ENCODE data around the gene DLST.

Gene DLST

DNA sequence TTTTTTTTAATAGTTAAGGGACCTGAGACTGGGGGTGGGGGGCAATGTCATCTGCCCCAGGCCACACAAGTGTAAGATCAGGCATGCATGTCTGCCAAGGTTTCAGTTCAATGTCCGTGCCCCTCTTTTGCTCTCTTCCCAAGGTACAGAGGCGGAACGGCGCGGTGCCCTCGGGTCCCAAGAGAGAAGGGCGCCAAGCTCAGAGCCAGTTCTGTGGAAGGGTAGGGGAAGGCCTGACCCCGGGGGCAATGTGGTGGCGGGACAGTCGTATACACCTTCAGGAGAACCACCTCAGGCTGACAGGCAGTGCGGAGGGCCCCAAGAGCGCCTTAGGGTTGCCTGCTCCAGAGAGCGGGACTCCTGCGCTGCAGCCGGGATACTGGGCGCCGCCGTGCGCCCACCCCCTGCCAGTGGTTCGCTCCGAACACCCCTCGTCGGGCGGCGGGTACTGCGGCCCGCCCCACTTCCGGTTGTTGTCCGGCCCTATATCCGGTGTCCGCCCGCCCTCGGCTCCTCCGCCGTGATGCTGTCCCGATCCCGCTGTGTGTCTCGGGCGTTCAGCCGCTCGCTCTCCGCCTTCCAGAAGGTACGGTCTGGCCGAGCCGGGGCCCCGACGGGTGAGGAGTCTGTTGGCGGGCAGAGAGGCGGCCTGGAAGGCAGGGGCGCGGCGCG, at the start of gene DLST:
DLST (plus strand) TSS at position 486 of the 672 bp plus-strand sequence; CDS start at position 524, 38 bp downstream.
- peaks cover 49% of the 10 kb centered on the region for H3K36me3 Mint-ChIP-seq (ENCODE audit: low read depth)

DNA sequence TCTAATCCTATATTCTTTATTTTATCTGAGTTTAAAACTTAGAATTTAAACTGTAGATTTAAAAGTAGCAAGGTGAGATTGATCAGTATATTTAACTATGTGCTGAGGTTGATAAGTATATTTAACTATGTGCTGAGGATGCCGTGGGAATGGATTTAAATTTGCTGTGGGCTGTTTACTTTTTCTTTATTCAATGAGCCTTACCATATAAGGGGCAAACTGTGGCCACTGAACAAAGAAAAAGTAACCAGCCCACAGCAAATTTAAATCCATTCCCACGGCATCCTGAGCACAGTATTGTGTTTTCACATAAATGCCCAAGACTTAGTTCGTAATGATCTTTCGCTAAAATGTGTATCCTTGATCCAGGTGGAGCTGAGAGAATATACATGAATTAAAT, 48.9 kb upstream of the DLST start:
- Mint-ChIP-seq H3K4me1 (ENCODE audit: low read depth) (peaks cover 15% of the 10 kb centered on the region), H3K4me3 (no peak overlapping the region), H3K27me3 (no peaks in the 10 kb centered on the region), H3K9me3 (no peaks in the 10 kb centered on the region), H3K36me3 (ENCODE audit: low read depth) (peaks cover 52% of the 10 kb centered on the region), H3K27ac (no peak overlapping the region)
- intact Hi-C loops (cut with micrococcal nuclease) = no loop called here

More for the DNA sequence above, at the start of gene DLST:
- intact Hi-C loops (cut with micrococcal nuclease) = no loop called here
- peak within 1 kb of the TSS; percentile 92 for H3K4me3 Mint-ChIP-seq
- H3K9me3 Mint-ChIP-seq = no peaks in the 10 kb centered on the region
- H3K4me1 Mint-ChIP-seq (ENCODE audit: low read depth) = peaks cover 49% of the 10 kb centered on the region
- H3K27me3 Mint-ChIP-seq = no peaks in the 10 kb centered on the region
- peak within 1 kb of the TSS; percentile 91 for H3K27ac Mint-ChIP-seq

DNA sequence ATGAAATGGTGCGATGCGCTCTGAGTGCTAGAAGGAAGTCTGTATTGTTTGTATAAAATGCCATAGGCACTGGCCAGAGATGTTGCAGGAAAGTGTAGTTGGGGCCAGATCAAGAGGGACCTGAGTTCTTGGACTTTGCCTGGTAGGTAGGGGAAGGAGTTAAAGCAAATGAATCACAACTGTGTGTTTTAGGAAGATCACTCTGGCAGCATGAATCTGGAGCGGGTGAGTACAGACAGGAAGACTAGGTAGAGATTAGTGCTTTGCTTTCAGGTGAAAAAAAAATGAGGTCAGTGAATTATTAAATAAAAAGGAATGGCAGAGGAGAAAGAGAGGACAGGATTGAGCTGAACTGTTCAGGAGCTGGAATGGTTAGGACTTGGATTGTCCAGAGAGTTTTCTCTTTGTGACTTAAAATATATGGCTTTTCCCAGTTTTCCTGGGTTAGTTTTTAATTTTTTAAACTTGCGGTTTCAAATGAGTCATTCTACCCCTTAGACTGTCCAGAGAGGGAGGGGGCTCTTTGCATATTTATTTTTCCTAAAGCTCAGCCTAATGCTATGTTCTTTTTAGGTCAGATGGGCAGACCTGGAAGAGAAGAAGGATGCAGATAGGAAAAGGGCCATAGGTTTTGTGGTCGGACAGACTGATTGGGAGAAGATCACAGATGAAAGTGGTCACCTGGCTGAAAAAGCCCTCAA, 46.9 kb upstream of the DLST start:
- peaks cover 5% of the 10 kb centered on the region for H3K4me1 Mint-ChIP-seq (ENCODE audit: low read depth)
- intact Hi-C loops (cut with micrococcal nuclease) = no loop called here
- H3K27ac Mint-ChIP-seq = no peak overlapping the region

DNA sequence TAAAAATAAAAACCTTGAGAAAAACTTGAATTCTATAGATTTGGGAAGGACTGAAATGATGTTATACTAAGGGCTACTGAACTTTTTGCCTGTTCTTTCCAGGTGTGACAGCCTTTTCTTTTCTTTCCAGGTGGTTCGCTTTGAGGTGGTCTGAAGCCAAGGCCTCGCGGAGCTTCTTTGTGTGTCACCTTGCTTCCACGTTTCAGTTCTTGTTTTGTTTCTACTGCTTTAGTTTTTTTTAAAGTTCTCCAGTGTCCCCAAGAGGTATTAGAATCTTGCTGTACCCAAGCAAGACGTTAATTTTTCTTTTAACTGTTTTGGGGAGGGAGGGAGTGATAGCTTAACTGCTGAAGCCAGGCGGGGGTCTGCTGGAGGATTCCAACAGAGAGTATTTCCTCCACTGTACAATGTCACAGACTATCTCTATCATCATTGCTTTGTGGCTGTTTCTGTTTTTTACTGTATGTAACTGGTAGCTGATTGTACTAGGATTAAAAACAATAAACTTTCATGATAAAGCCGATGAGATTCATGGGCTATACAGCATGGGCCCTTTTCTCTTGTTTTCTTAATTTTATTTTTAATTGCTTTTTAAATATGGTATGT, 46.0 kb upstream of the DLST start:
- Mint-ChIP-seq H3K9me3 (no peaks in the 10 kb centered on the region), H3K4me1 (ENCODE audit: low read depth) (peaks cover 5% of the 10 kb centered on the region)
- intact Hi-C loops (cut with micrococcal nuclease) = no loop called here

More for the DNA sequence above, 46.9 kb upstream of the DLST start:
- Mint-ChIP-seq H3K36me3 (ENCODE audit: low read depth) (peaks cover 40% of the 10 kb centered on the region), H3K4me3 (no peak overlapping the region), H3K9me3 (no peaks in the 10 kb centered on the region), H3K27me3 (no peaks in the 10 kb centered on the region)

DNA sequence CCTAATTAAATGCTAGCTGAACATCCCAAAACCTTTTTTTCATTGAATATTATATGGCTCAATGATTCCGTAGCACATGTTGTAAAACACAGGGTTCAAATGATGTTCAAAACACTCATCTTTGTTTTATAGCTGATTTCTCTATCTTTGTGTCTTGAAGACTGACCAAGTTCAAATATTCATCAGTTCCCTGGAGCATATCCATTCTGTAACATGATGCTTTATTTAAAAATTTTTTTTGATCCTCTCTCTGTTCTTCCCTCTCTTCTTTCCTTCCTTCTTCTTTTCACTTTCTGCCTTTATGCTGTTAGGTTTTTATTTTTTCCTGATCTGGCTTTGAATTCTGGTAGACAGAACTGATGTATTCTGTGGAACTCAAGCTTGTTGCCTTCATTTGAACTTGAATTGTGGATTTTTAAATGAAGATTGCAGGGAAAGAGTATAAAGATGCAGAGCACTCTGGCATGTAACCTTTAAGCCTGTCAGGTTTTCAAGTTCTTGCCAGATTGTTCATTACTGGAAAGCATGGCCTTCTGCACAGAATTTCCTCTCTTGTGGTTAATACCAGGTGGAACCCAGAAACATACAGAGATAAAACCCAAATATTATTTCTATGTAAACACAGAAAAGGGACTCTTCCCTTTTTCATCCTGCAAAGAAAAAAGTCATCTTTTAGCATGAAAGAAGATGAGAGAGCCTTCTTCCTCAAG, 45.3 kb upstream of the DLST start:
- H3K4me3 Mint-ChIP-seq = no peak overlapping the region
- H3K27me3 Mint-ChIP-seq = no peaks in the 10 kb centered on the region
- H3K4me1 Mint-ChIP-seq (ENCODE audit: low read depth) = peaks cover 11% of the 10 kb centered on the region
- peaks cover 35% of the 10 kb centered on the region for H3K36me3 Mint-ChIP-seq (ENCODE audit: low read depth)
- H3K9me3 Mint-ChIP-seq = no peaks in the 10 kb centered on the region
- no peak overlapping the region for H3K27ac Mint-ChIP-seq
- intact Hi-C loops (cut with micrococcal nuclease) = no loop called here

More for the DNA sequence above, 46.0 kb upstream of the DLST start:
- Mint-ChIP-seq H3K27me3 (no peaks in the 10 kb centered on the region), H3K4me3 (no peak overlapping the region), H3K36me3 (ENCODE audit: low read depth) (peaks cover 40% of the 10 kb centered on the region), H3K27ac (no peak overlapping the region)

DNA sequence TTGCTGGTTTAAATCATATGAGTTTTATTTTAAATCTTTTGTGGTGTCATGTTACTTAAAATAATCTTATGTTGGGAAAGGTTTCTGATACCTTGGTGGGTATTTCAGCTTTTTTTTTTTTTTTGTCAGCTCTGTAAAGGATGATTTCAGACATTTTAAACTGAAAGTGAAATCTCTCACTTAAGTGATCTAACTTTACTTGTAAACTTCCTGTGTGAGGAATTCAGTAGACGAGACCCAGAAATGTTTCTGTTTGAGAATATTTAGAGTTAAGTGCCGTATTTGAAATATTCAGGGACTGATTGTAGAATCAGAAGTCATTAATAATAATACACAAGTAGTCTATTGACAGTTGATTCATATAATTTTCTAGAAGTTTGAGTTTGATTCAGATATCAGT, 43.5 kb upstream of the DLST start:
- Mint-ChIP-seq H3K27ac (no peak overlapping the region), H3K9me3 (no peaks in the 10 kb centered on the region), H3K27me3 (no peaks in the 10 kb centered on the region), H3K4me3 (no peak overlapping the region), H3K4me1 (ENCODE audit: low read depth) (peaks cover 16% of the 10 kb centered on the region), H3K36me3 (ENCODE audit: low read depth) (peaks cover 35% of the 10 kb centered on the region)
- intact Hi-C loops (cut with micrococcal nuclease) = no loop called here

DNA sequence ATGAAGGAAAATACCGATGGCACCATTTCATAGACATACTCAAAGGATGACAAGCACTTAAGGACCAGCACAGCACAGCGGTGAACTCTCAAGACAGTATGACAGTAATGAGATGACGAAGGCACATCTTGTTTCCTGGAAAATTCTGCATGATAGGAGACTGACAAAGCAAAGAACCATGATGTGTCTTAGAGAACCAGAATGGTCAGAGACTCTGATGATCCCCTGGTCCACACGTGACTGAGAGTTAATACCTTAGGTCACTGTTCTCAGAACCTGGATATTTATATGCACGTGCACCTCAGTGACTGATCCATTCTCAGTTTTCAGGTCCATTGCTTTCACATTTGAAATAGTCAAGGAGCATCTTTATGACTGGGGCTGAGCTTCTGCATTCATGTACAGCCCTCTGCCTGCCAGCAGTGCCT, 41.1 kb upstream of the DLST start:
- Mint-ChIP-seq H3K27me3 (no peaks in the 10 kb centered on the region), H3K36me3 (ENCODE audit: low read depth) (peaks cover 21% of the 10 kb centered on the region), H3K4me3 (no peak overlapping the region), H3K27ac (no peak overlapping the region), H3K9me3 (no peaks in the 10 kb centered on the region), H3K4me1 (ENCODE audit: low read depth) (peaks cover 16% of the 10 kb centered on the region)
- intact Hi-C loops (cut with micrococcal nuclease) = no loop called here

DNA sequence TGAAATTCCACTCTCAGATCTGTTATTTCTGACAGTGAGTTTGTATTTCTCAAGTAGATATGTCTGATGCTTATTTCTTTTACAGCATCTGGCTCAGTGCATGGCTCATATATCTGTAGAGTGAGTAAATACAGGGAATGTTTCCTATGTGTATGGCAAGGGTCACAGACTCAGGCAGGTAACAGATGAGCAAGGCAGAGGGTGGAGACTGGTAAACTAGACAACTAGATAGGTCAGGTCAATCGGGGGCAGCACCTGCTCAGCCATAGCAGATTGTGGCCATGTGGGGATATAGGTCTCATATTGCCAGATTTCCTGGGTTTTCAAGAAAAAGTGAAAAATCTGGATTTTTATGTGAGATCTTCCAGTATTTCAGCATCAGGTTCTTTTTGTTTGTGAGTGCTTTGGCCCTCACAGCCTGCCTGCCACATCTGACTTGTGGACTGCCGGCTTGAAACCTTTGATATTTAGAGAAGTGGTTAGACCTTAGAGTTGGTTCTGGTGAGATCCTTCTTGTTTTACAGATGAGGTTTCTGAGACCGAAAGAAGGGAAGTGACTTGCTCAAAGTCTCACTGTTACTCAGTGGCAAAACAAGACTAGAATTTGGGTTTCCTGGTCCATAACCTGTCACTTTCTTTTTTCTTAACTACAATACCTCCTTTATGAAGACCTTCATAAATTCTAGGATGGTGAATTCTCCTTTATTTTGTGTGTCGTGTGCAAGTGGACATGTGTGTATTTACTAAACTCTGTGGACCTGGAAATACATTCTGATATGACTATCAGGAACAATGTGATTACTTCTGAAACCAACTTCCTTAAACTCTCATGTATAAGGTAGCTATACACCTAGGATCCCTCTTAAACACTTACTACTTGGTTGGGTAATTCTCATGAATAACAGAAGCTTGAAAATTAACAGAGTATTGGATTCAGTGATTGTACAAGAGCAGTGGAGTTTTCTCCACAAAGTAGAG, 40.2 kb upstream of the DLST start:
- no peaks in the 10 kb centered on the region for H3K9me3 Mint-ChIP-seq
- H3K4me3 Mint-ChIP-seq = peak overlapping the region; percentile 17
- peaks cover 12% of the 10 kb centered on the region for H3K4me1 Mint-ChIP-seq (ENCODE audit: low read depth)
- intact Hi-C loops (cut with micrococcal nuclease) = no loop called here
- H3K27me3 Mint-ChIP-seq = no peaks in the 10 kb centered on the region
- peaks cover 13% of the 10 kb centered on the region for H3K36me3 Mint-ChIP-seq (ENCODE audit: low read depth)
- H3K27ac Mint-ChIP-seq = peak overlapping the region; percentile 52

DNA sequence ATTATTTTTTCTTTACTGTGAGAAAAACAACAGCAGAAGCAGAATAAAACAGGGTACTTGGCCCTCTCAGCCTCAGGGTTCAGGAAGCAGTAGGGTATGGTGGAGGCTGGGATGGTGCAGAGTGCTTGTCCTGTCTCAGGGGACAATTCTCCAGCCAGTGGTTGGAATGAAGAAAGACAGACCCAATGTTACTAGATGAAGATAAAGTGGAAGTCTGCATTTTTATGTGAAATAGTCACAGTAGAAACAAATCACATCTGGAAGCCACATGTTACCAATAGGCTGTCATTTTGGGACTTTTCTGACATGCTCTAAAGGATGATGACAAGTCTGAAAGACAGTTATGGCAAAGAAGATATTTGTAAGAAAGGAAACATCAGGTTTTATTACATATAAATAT, 38.1 kb upstream of the DLST start:
- Mint-ChIP-seq H3K27me3 (no peaks in the 10 kb centered on the region), H3K4me3 (no peak overlapping the region), H3K9me3 (no peaks in the 10 kb centered on the region), H3K4me1 (ENCODE audit: low read depth) (peaks cover 11% of the 10 kb centered on the region), H3K36me3 (ENCODE audit: low read depth) (peaks cover 11% of the 10 kb centered on the region), H3K27ac (no peak overlapping the region)
- intact Hi-C loops (cut with micrococcal nuclease) = no loop called here

DNA sequence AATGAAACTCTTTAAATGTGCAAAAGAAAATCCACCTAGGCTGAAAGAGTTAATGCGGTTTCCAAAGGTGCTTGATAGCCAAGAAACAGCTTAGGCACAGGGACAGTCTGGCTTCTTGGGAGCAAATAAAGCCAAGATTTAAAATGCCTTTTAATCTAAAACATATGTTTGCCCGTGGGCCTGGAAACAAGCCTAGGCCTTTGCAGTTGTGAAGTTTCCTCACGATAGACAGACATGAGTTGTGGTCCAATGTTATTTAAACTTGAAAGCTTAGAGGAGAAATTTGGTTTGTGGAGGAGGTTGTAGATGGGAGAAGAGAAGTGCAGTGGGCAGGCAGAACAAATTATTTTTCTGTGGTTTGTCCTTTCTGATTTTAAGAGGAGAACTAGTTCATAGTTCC, 35.5 kb upstream of the DLST start:
- Mint-ChIP-seq H3K9me3 (no peaks in the 10 kb centered on the region), H3K4me3 (no peak overlapping the region), H3K36me3 (ENCODE audit: low read depth) (no peaks in the 10 kb centered on the region), H3K4me1 (ENCODE audit: low read depth) (peaks cover 8% of the 10 kb centered on the region), H3K27me3 (peaks cover 2% of the 10 kb centered on the region), H3K27ac (no peak overlapping the region)
- intact Hi-C loops (cut with micrococcal nuclease) = no loop called here

DNA sequence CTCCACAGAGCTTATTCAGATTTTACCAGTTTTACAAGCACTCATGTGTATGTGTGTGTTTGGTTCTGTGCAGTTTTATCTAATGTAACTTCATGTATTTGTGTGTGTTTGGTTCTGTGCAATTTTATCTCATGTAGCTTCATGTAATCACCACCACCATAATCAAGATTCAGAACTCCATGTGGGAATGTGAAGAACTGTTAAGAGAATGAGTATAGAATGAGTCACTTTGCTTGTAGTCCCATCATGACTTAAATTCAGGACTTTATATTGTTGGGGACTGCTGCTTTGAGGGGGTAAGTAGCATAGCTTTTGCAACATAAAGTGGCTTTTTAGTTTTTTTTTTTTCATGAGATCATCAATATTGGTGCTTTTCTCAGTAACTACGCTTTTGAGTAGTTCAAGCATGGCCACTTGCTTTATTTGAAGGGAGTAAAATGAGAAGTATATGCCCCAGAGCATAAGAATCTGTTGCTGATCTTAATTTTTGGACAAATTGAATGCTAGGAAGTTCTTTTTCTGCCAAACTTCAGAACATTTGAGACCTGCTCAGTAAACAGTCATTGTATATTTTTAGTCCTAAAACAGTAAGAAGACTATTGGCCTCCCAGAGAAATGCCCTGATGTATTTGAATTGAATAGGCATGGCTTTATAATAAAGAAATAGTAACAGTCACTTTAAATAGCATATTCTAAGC, 34.6 kb upstream of the DLST start:
- Mint-ChIP-seq H3K4me3 (no peak overlapping the region), H3K27me3 (peaks cover 2% of the 10 kb centered on the region), H3K9me3 (no peaks in the 10 kb centered on the region), H3K4me1 (ENCODE audit: low read depth) (no peaks in the 10 kb centered on the region), H3K36me3 (ENCODE audit: low read depth) (no peaks in the 10 kb centered on the region), H3K27ac (no peak overlapping the region)
- intact Hi-C loops (cut with micrococcal nuclease) = no loop called here

DNA sequence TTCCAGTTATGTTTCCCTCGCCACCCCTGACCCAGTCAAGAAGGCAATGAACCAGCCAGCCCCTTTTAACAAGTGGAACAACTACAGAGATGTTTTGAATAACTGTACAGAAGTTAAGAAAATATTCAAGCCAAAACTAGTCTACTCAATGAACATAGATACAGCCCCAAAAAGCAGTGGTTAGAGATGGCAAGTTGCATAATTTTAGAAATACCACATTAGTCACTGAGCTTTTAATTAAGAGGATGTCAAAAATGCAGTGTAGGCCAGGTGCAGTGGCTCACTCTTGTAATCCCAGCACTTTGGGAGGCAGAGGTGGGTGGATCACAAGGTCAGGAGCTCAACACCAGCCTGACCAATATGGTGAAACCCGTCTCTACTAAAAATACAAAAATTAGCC, 32.9 kb upstream of the DLST start:
- intact Hi-C loops (cut with micrococcal nuclease) = no loop called here
- no peak overlapping the region for H3K4me3 Mint-ChIP-seq
- peaks cover 2% of the 10 kb centered on the region for H3K27me3 Mint-ChIP-seq
- H3K4me1 Mint-ChIP-seq (ENCODE audit: low read depth) = no peaks in the 10 kb centered on the region
- H3K27ac Mint-ChIP-seq = no peak overlapping the region
- no peaks in the 10 kb centered on the region for H3K36me3 Mint-ChIP-seq (ENCODE audit: low read depth)
- no peaks in the 10 kb centered on the region for H3K9me3 Mint-ChIP-seq
